ENCODE data around the gene ING3. TPM values are rescaled to one million over a fixed set of nuclear protein-coding genes. Genes with fewer than 3 reads are reported as not detected.

The ING3 gene
- total RNA-seq, 4 donors from 2014 or later: 12.6 to 19.4 (median 14.9) TPM

- no peaks in the 10 kb centered on the region for H3K36me3 ChIP-seq
- no peak overlapping the region for H3K27ac ChIP-seq (replicated peaks in 1 of 4)
- intact Hi-C loops (cut with DNase I): loop anchor here (2.0 to 5.0 kb wide), 2 partner anchors 34 to 122 kb away; partner anchors contain the start of gene ING3
- TF ChIP-seq CTCF (IDR thresholded peaks at IDR 0.05): no peak
- TF ChIP-seq EP300 (IDR thresholded peaks at IDR 0.05): no peak
- TF ChIP-seq POLR2AphosphoS5 (IDR thresholded peaks at IDR 0.05): no peak
- TF ChIP-seq POLR2A (IDR thresholded peaks at IDR 0.05; ENCODE audit: low read depth): no peak
- H3K9me3 ChIP-seq: no peaks in the 10 kb centered on the region
- H3K27me3 ChIP-seq: no peaks in the 10 kb centered on the region
- WGBS: 86% methylated on average over 2 of the region's 2 CpGs
- H3K4me1 ChIP-seq: peaks cover 0 to 36% (median 34%) of the 10 kb centered on the region in 4 donors
- no peak for DNase-seq (ENCODE audit: extremely low spot score)
- H3K4me3 ChIP-seq: no peak overlapping the region
Observed at GRCh38 chr7:120986650-120987049, 36.1 kb downstream of the ING3 start.

GRCh38 chr7:120987280-120987679, 36.7 kb downstream of the ING3 start:
- Histone ChIP-seq H3K27ac (replicated peaks in 1 of 4) (peak overlapping the region; percentile 85 to 87 (median 86)), H3K9me3 (no peaks in the 10 kb centered on the region), H3K27me3 (no peaks in the 10 kb centered on the region), H3K36me3 (no peaks in the 10 kb centered on the region), H3K4me3 (peak overlapping the region in 3 of 4 donors; percentile 56 to 61 (median 58)), H3K4me1 (peaks cover 0 to 42% (median 40%) of the 10 kb centered on the region in 4 donors)
- 3% methylated on average over 3 of the region's 3 CpGs for WGBS
- no peak for DNase-seq (ENCODE audit: extremely low spot score)
- TF ChIP-seq EP300 (IDR thresholded peaks at IDR 0.05): no peak
- TF ChIP-seq CTCF (IDR thresholded peaks at IDR 0.05): no peak
- no peak for TF ChIP-seq POLR2A (IDR thresholded peaks at IDR 0.05; ENCODE audit: low read depth)
- no peak for TF ChIP-seq POLR2AphosphoS5 (IDR thresholded peaks at IDR 0.05)
- intact Hi-C loops (cut with DNase I): loop anchor here (2.0 to 5.0 kb wide), 2 partner anchors 35 to 122 kb away; partner anchors contain the start of gene ING3

DNA sequence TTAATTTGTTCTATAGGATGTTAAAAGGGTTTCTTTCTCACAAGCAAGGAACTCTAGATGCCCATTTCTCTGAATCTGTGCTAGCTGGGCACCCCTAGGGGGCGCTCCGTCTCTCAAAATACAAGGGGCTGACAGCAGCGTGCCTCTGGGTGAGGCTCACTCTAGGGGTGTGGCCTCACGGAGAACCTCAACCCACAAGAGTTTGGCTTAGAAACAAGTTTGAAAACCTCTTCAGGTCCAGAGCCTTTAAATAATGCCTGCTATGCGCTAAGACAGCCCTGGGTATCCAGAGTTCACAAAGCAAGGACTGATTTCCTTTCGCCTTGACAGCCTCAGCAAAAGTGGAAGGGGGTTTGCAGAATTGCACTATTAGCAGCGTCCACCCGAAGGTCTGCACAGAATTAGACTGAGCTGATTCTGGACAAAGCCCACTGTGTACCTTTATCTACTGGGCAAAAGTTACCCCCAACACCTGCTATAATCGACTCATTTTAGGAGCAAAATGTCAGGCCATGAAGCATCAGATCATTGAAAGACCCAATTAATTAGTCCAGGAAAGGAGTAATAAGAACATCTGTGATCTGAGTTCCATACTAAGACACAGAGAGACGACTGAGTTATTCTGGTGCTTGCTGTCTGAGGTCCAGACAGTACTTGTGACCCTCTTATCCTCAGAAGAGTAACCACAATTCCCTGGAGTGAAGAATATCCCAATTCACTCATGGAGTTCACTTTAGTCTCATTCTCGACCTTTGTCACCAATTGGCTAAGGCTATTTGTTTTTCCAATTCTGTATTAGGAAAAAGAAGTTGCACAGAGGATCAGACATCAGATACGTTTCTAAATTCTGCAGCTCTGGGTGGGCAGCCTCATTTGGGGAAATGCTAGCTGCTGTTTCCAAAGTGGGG, 37.4 kb downstream of the ING3 start:
- H3K27me3 ChIP-seq: no peaks in the 10 kb centered on the region
- DNase-seq (ENCODE audit: extremely low spot score): peak; percentile 96
- intact Hi-C loops (cut with DNase I): loop anchor here (2.0 to 5.0 kb wide), 3 partner anchors 36 to 121 kb away; partner anchors contain the start of gene ING3
- TF ChIP-seq POLR2A (IDR thresholded peaks at IDR 0.05; ENCODE audit: low read depth): no peak
- TF ChIP-seq EP300 (IDR thresholded peaks at IDR 0.05): no peak
- TF ChIP-seq POLR2AphosphoS5 (IDR thresholded peaks at IDR 0.05): peak; percentile 38 to 72
- peak; percentile 93 to 95 (median 95) for TF ChIP-seq CTCF (IDR thresholded peaks at IDR 0.05)
- H3K4me3 ChIP-seq: peak overlapping the region; percentile 56 to 63 (median 60)
- peaks cover 3 to 49% (median 46%) of the 10 kb centered on the region in 4 donors for H3K4me1 ChIP-seq
- H3K9me3 ChIP-seq: no peaks in the 10 kb centered on the region
- peak overlapping the region; percentile 85 to 87 (median 86) for H3K27ac ChIP-seq (replicated peaks in 1 of 4)
- no peaks in the 10 kb centered on the region for H3K36me3 ChIP-seq
- 0% methylated on average over 11 of the region's 12 CpGs for WGBS

GRCh38 chr7:120988591-120989256, 38.1 kb downstream of the ING3 start, which contains the start of gene CPED1:
Gene CPED1 (plus strand): TSS chr7:120988711. CDS start chr7:120989622, 911 bp downstream.
- Histone ChIP-seq H3K9me3 (no peaks in the 10 kb centered on the region), H3K4me1 (peaks cover 8 to 56% (median 54%) of the 10 kb centered on the region in 4 donors), H3K27me3 (no peaks in the 10 kb centered on the region), H3K27ac (replicated peaks in 1 of 4) (peak within 1 kb of the TSS; percentile 85 to 87 (median 86)), H3K4me3 (peak within 1 kb of the TSS; percentile 56 to 63 (median 60)), H3K36me3 (no peaks in the 10 kb centered on the region)
- TF ChIP-seq CTCF (IDR thresholded peaks at IDR 0.05) (peak in 1 of 3 experiments; percentile 8), EP300 (IDR thresholded peaks at IDR 0.05) (no peak), POLR2A (IDR thresholded peaks at IDR 0.05; ENCODE audit: low read depth) (peak; percentile 6), POLR2AphosphoS5 (IDR thresholded peaks at IDR 0.05) (peak; percentile 70 to 80)
- 1% methylated on average over 23 of the region's 27 CpGs for WGBS
- DNase-seq (ENCODE audit: extremely low spot score): no peak
- intact Hi-C loops (cut with DNase I): loop anchor here (2.0 to 5.0 kb wide), 2 partner anchors 36 to 92 kb away; partner anchors contain the start of gene ING3

Data from esophagus muscularis mucosa (tissue), 4 donors.